Fibroblast of peridontal ligament (primary cell): Measurements from ENCODE around the gene FBXL13.
"Not testable (repeated sequence)": the region's sequence is repeated elsewhere in the genome, so short reads cannot be mapped to it uniquely, and the experiment has no call there.

Experiments used
- DNase-seq: peaks from one replicate; pipeline ENCODE4 v3.0.0-alpha.2; 2010; ENCODE audit errors: extremely low read depth

Gene FBXL13

GRCh38 chr7:103079836-103080235 lies 5.2 kb upstream of the FBXL13 start:
- DNase-seq = no peak

- DNase-seq = not testable (repeated sequence)
Measured at GRCh38 chr7:103078226-103078625, 3.6 kb upstream of the FBXL13 start.

GRCh38 chr7:103077318-103077717 lies 2.7 kb upstream of the FBXL13 start:
- no peak for DNase-seq

GRCh38 chr7:103076764-103077163 lies 2.2 kb upstream of the FBXL13 start:
- no peak for DNase-seq

GRCh38 chr7:103075337-103075918 lies 832 bp upstream of the FBXL13 start:
- peak; percentile 36 for DNase-seq

- no peak for DNase-seq
Measured at GRCh38 chr7:103073989-103074518, 542 bp downstream of the FBXL13 start.

- DNase-seq = no peak
Measured at GRCh38 chr7:103071000-103071399, 3.6 kb downstream of the FBXL13 start.

- DNase-seq = no peak
Measured at GRCh38 chr7:103068414-103069403, 5.9 kb downstream of the FBXL13 start.

GRCh38 chr7:103065667-103066066 lies 8.9 kb downstream of the FBXL13 start:
- DNase-seq = peak; percentile 20

- DNase-seq = no peak
Measured at GRCh38 chr7:103063895-103064294, 10.7 kb downstream of the FBXL13 start.

GRCh38 chr7:103059471-103059870 lies 15.1 kb downstream of the FBXL13 start:
- DNase-seq = no peak

- no peak for DNase-seq
Measured at GRCh38 chr7:103058122-103058521, 16.5 kb downstream of the FBXL13 start.

GRCh38 chr7:103056006-103056405 lies 18.6 kb downstream of the FBXL13 start:
- not testable (repeated sequence) for DNase-seq

- DNase-seq = no peak
Measured at GRCh38 chr7:103051519-103051918, 23.1 kb downstream of the FBXL13 start.

GRCh38 chr7:103048833-103049232 lies 25.8 kb downstream of the FBXL13 start:
- no peak for DNase-seq

GRCh38 chr7:103041815-103042214 lies 32.8 kb downstream of the FBXL13 start:
- not testable (repeated sequence) for DNase-seq

- not testable (repeated sequence) for DNase-seq
Measured at GRCh38 chr7:103037823-103038739, 36.5 kb downstream of the FBXL13 start.

GRCh38 chr7:103037476-103037822 lies 37.1 kb downstream of the FBXL13 start:
- DNase-seq = no peak

GRCh38 chr7:103034318-103034717 lies 40.3 kb downstream of the FBXL13 start:
- not testable (repeated sequence) for DNase-seq

- peak; percentile 14 for DNase-seq
Measured at GRCh38 chr7:103031781-103032180, 42.8 kb downstream of the FBXL13 start.

GRCh38 chr7:103031024-103031423 lies 43.6 kb downstream of the FBXL13 start:
- DNase-seq = no peak

- DNase-seq = no peak
Measured at GRCh38 chr7:103025341-103025740, 49.3 kb downstream of the FBXL13 start.
